GM23338 (cell line): ENCODE measurements around the gene AGPS. TPM values are rescaled to one million over a fixed set of nuclear protein-coding genes. Genes with fewer than 3 reads are reported as not detected.

Source experiments
- ATAC-seq: fragments of 200-7000 bp; cut with Tn5 transposase; 3 replicates; pipeline ENCODE4 v1.9.1; 2020
- DNase-seq: peaks from one replicate; pipeline ENCODE4 v3.0.0-alpha.2; 2015; ENCODE audit warnings: low spot score
- H2AFZ ChIP-seq: fragments of 200-600 bp; sonication (generic); 2 replicates; pipeline ENCODE4 v1.8.0; 2016; ENCODE audit warnings: antibody characterized with exemption, mild to moderate bottlenecking, moderate library complexity
- H3F3A ChIP-seq: fragments of 200-600 bp; sonication (generic); replicated peaks from 2 replicates; pipeline ENCODE4 v1.8.0; 2017; ENCODE audit warnings: antibody characterized with exemption, mixed run types, low read depth
- H3K27ac ChIP-seq: fragments of 200-600 bp; sonication (generic); 2 replicates; pipeline ENCODE4 v1.6.1; 2016; ENCODE audit warnings: low read depth
- H3K27me3 ChIP-seq: fragments of 200-600 bp; sonication (generic); 2 replicates; pipeline ENCODE4 v1.8.0; 2016; ENCODE audit warnings: mild to moderate bottlenecking, mixed run types, moderate library complexity; ENCODE audit not compliant: insufficient read depth
- H3K36me3 ChIP-seq: fragments of 200-600 bp; sonication (generic); 2 replicates; pipeline ENCODE4 v1.8.0; 2016; ENCODE audit warnings: mild to moderate bottlenecking; ENCODE audit not compliant: insufficient read depth
- H3K4me1 ChIP-seq: fragments of 200-600 bp; sonication (generic); 2 replicates; pipeline ENCODE4 v1.8.0; 2016; ENCODE audit warnings: mild to moderate bottlenecking, moderate library complexity; ENCODE audit not compliant: insufficient read depth
- H3K4me2 ChIP-seq: fragments of 200-600 bp; sonication (generic); 2 replicates; pipeline ENCODE4 v1.7.1; 2017; ENCODE audit warnings: mixed run types
- H3K4me3 ChIP-seq: fragments of 200-600 bp; sonication (generic); 2 replicates; pipeline ENCODE4 v1.6.1; 2016; ENCODE audit warnings: mixed run types
- H3K79me2 ChIP-seq: fragments of 200-600 bp; sonication (generic); replicated peaks from 2 replicates; pipeline ENCODE4 v1.8.0; 2017; ENCODE audit warnings: mild to moderate bottlenecking; ENCODE audit not compliant: insufficient read depth
- H3K9me2 ChIP-seq: fragments of 200-600 bp; sonication (generic); 2 replicates; pipeline ENCODE4 v1.8.0; 2017; ENCODE audit not compliant: insufficient read depth
- H4K20me1 ChIP-seq: fragments of 200-600 bp; sonication (generic); replicated peaks from 2 replicates; pipeline ENCODE4 v1.8.0; 2017; ENCODE audit warnings: mild to moderate bottlenecking; ENCODE audit not compliant: insufficient read depth
- H3K27ac Mint-ChIP-seq: 2 replicates; pipeline ENCODE4 v1.8.0; 2020; ENCODE audit warnings: inconsistent platforms, mild to moderate bottlenecking, moderate library complexity, mixed read lengths
- H3K27me3 Mint-ChIP-seq: 3 replicates; pipeline ENCODE4 v1.8.0; 2022; ENCODE audit warnings: low read depth, mild to moderate bottlenecking, moderate library complexity, mixed read lengths, inconsistent platforms; ENCODE audit not compliant: insufficient read depth, poor library complexity
- H3K36me3 Mint-ChIP-seq: 3 replicates; pipeline ENCODE4 v1.8.0; 2021; ENCODE audit warnings: low read depth, mild to moderate bottlenecking, inconsistent platforms, moderate library complexity, mixed read lengths
- H3K4me1 Mint-ChIP-seq: 3 replicates; pipeline ENCODE4 v1.8.0; 2020; ENCODE audit warnings: mild to moderate bottlenecking, inconsistent platforms, mixed read lengths
- H3K4me3 Mint-ChIP-seq: 3 replicates; pipeline ENCODE4 v1.8.0; 2021; ENCODE audit warnings: moderate library complexity, mild to moderate bottlenecking, inconsistent platforms, mixed read lengths
- H3K9me3 Mint-ChIP-seq: 3 replicates; pipeline ENCODE4 v1.8.0; 2020; ENCODE audit warnings: moderate library complexity, mild to moderate bottlenecking, inconsistent platforms, mixed read lengths
- CTCF ChIP-seq, 2 experiments: fragments of 200-600 bp in 1 of 2; sonication (generic) in 1 of 2; conservative IDR thresholded peaks; 2 replicates each; pipeline versions ENCODE4 v1.5.1 to v1.6.1; 2016 to 2017; ENCODE audit warnings: antibody characterized with exemption in 2 of 2, low read depth in 2 of 2, mild to moderate bottlenecking in 2 of 2, moderate library complexity in 1 of 2
- EZH2phosphoT487 ChIP-seq: fragments of 200-600 bp; sonication (generic); IDR thresholded peaks from one replicate; pipeline ENCODE4 v1.8.1; 2018; ENCODE audit warnings: antibody characterized with exemption; ENCODE audit not compliant: unreplicated experiment
- JUNB ChIP-seq: IDR thresholded peaks from one replicate; pipeline ENCODE4 v1.6.1; 2016; ENCODE audit warnings: antibody characterized with exemption; ENCODE audit not compliant: unreplicated experiment
- NANOG ChIP-seq: IDR thresholded peaks from 2 replicates; pipeline ENCODE4 v1.6.1; 2016; ENCODE audit warnings: antibody characterized with exemption, borderline replicate concordance
- POLR2AphosphoS5 ChIP-seq: IDR thresholded peaks from 2 replicates; pipeline ENCODE4 v1.6.1; 2016; ENCODE audit warnings: antibody characterized with exemption, low read depth
- ZNF114 ChIP-seq: fragments of 250-450 bp; sonication (Bioruptor Pico); IDR thresholded peaks from 2 replicates; pipeline ENCODE4 v1.5.0; 2020; ENCODE audit warnings: mild to moderate bottlenecking, moderate library complexity
- ZNF331 ChIP-seq: fragments of 250-450 bp; sonication (Bioruptor Pico); IDR thresholded peaks from 2 replicates; pipeline ENCODE4 v1.5.0; 2020; ENCODE audit warnings: low read depth, mild to moderate bottlenecking, moderate library complexity
- polyA plus RNA-seq: library from polyadenylated mRNA; unstranded; fragments of >200 nt; fragmentation: Nextera tagmentation; extraction: Ambion mirVana; gene quantifications from 2 replicates; pipeline ENCODE4 v1.2.1, GENCODE V29; 2016
- total RNA-seq: library from RNA; depleted of rRNA; stranded (reverse); fragments of >200 nt; shearing (Covaris generic); gene quantifications from 2 replicates; pipeline ENCODE4 v1.2.3, GENCODE V29; 2014
- TF ChIP-seq, protein P1 (sequence below): IDR thresholded peaks from 2 replicates; pipeline ENCODE4 v1.6.1; 2016; ENCODE audit warnings: antibody characterized with exemption

Gene AGPS
- total and polyA plus RNA-seq, 2 experiments from 2014 or later = 14.6 to 73.2 TPM

GRCh38 chr2:177516824-177517544 is 124.4 kb downstream of the AGPS start:
- Histone ChIP-seq H3F3A (no peaks in the 10 kb centered on the region), H2AFZ (no peak overlapping the region), H3K79me2 (no peaks in the 10 kb centered on the region), H3K27me3 (no peaks in the 10 kb centered on the region), H3K4me3 (no peak overlapping the region), H3K4me1 (peaks cover 42% of the 10 kb centered on the region), H3K4me2 (peak overlapping the region; percentile 45), H4K20me1 (no peaks in the 10 kb centered on the region), H3K36me3 (no peaks in the 10 kb centered on the region), H3K9me2 (no peaks in the 10 kb centered on the region), H3K27ac (no peak overlapping the region)
- peak overlapping the region; percentile 44; the same call in 1 of the 3 replicates for H3K4me3 Mint-ChIP-seq
- TF ChIP-seq NANOG = peak; percentile 77
- TF ChIP-seq ZNF331 (CRISPR knock-in tag) = no peak
- peaks cover 40% of the 10 kb centered on the region for H3K4me1 Mint-ChIP-seq
- H3K36me3 Mint-ChIP-seq = no peaks in the 10 kb centered on the region
- no peak for ATAC-seq
- no peaks in the 10 kb centered on the region for H3K9me3 Mint-ChIP-seq
- H3K27me3 Mint-ChIP-seq = no peaks in the 10 kb centered on the region
- H3K27ac Mint-ChIP-seq = peak overlapping the region; percentile 70; the same call in 1 of the 2 replicates
- no peak for DNase-seq

- no peaks in the 10 kb centered on the region for H3K9me3 Mint-ChIP-seq
- Histone ChIP-seq H3F3A (no peaks in the 10 kb centered on the region), H3K4me3 (no peak overlapping the region), H3K9me2 (no peaks in the 10 kb centered on the region), H2AFZ (no peak overlapping the region), H3K27ac (no peak overlapping the region), H3K4me1 (peaks cover 41% of the 10 kb centered on the region), H3K27me3 (no peaks in the 10 kb centered on the region), H4K20me1 (no peaks in the 10 kb centered on the region), H3K4me2 (no peak overlapping the region), H3K36me3 (no peaks in the 10 kb centered on the region), H3K79me2 (no peaks in the 10 kb centered on the region)
- no peak for DNase-seq
- 0 out of 3 replicates have a peak, but pooled peaks cover under 1% of the 10 kb centered on the region for H3K36me3 Mint-ChIP-seq
- no peak for ATAC-seq
- TF ChIP-seq CTCF (conservative IDR thresholded peaks at IDR 0.05; ENCODE audit: low read depth in 2 of 2) (no peak), EZH2phosphoT487 (no peak), ZNF114 (CRISPR knock-in tag) (no peak), JUNB (no peak), POLR2AphosphoS5 (no peak)
- TF ChIP-seq, protein P1, sequence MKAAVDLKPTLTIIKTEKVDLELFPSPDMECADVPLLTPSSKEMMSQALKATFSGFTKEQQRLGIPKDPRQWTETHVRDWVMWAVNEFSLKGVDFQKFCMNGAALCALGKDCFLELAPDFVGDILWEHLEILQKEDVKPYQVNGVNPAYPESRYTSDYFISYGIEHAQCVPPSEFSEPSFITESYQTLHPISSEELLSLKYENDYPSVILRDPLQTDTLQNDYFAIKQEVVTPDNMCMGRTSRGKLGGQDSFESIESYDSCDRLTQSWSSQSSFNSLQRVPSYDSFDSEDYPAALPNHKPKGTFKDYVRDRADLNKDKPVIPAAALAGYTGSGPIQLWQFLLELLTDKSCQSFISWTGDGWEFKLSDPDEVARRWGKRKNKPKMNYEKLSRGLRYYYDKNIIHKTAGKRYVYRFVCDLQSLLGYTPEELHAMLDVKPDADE = no peak
- H3K27ac Mint-ChIP-seq = peak overlapping the region; percentile 6; the same call in 1 of the 2 replicates
- no peaks in the 10 kb centered on the region for H3K27me3 Mint-ChIP-seq
- H3K4me3 Mint-ChIP-seq = no peak overlapping the region
- H3K4me1 Mint-ChIP-seq = peaks cover 36% of the 10 kb centered on the region
These were observed 126.2 kb downstream of the AGPS start for GRCh38 chr2:177518754-177519153.
